ENCODE data around the gene MRPL18.

The MRPL18 gene

GRCh38 chr6:159759645-159760044 lies 30.6 kb upstream of the MRPL18 start:
- in situ Hi-C loops (cut with HindIII; ENCODE audit: low pct_ligation_motif_present, low sequenced_read_pairs): no loop called here
- DNase-seq: no peak
- no peak for TF ChIP-seq CTCF (IDR thresholded peaks at IDR 0.05; ENCODE audit: low read depth, low read length, missing control alignments)

GRCh38 chr6:159760602-159761057 lies 29.6 kb upstream of the MRPL18 start:
- in situ Hi-C loops (cut with HindIII; ENCODE audit: low pct_ligation_motif_present, low sequenced_read_pairs): no loop called here
- no peaks in the 10 kb centered on the region for H3K27me3 ChIP-seq (replicated peaks)
- H3K36me3 ChIP-seq (replicated peaks): peaks cover 29% of the 10 kb centered on the region
- peak; percentile 49 for DNase-seq
- H3K4me3 ChIP-seq (ENCODE audit: low read depth, low read length): peak overlapping the region; percentile 91
- TF ChIP-seq CTCF (IDR thresholded peaks at IDR 0.05; ENCODE audit: low read depth, low read length, missing control alignments): no peak
- H3K27ac ChIP-seq: peak overlapping the region; percentile 78

More at GRCh38 chr6:159759645-159760044, 30.6 kb upstream of the MRPL18 start:
- H3K27ac ChIP-seq: no peak overlapping the region
- no peak overlapping the region for H3K4me3 ChIP-seq (ENCODE audit: low read depth, low read length)
- peaks cover 30% of the 10 kb centered on the region for H3K36me3 ChIP-seq (replicated peaks)
- no peaks in the 10 kb centered on the region for H3K27me3 ChIP-seq (replicated peaks)

GRCh38 chr6:159761129-159761872 lies 29.0 kb upstream of the MRPL18 start:
- peak overlapping the region; percentile 91 for H3K4me3 ChIP-seq (ENCODE audit: low read depth, low read length)
- no peak for TF ChIP-seq CTCF (IDR thresholded peaks at IDR 0.05; ENCODE audit: low read depth, low read length, missing control alignments)
- peak; percentile 3 for DNase-seq
- H3K27ac ChIP-seq: peak overlapping the region; percentile 78
- in situ Hi-C loops (cut with HindIII; ENCODE audit: low pct_ligation_motif_present, low sequenced_read_pairs): no loop called here
- H3K36me3 ChIP-seq (replicated peaks): peaks cover 30% of the 10 kb centered on the region
- no peaks in the 10 kb centered on the region for H3K27me3 ChIP-seq (replicated peaks)

GRCh38 chr6:159761873-159762680 lies 28.2 kb upstream of the MRPL18 start, which contains the start of gene ACAT2:
TSS of gene ACAT2 (plus strand) at chr6:159762045. CDS start at chr6:159762088, 43 bp downstream.
- H3K4me3 ChIP-seq (ENCODE audit: low read depth, low read length): peak within 1 kb of the TSS; percentile 91
- DNase-seq: peak; percentile 92
- H3K36me3 ChIP-seq (replicated peaks): peaks cover 34% of the 10 kb centered on the region
- H3K27ac ChIP-seq: peak within 1 kb of the TSS; percentile 78
- TF ChIP-seq CTCF (IDR thresholded peaks at IDR 0.05; ENCODE audit: low read depth, low read length, missing control alignments): no peak
- H3K27me3 ChIP-seq (replicated peaks): no peaks in the 10 kb centered on the region
- in situ Hi-C loops (cut with HindIII; ENCODE audit: low pct_ligation_motif_present, low sequenced_read_pairs): no loop called here

GRCh38 chr6:159762681-159763293 lies 27.5 kb upstream of the MRPL18 start:
- TF ChIP-seq CTCF (IDR thresholded peaks at IDR 0.05; ENCODE audit: low read depth, low read length, missing control alignments): no peak
- DNase-seq: no peak
- peak overlapping the region; percentile 91 for H3K4me3 ChIP-seq (ENCODE audit: low read depth, low read length)
- peaks cover 41% of the 10 kb centered on the region for H3K36me3 ChIP-seq (replicated peaks)
- no peaks in the 10 kb centered on the region for H3K27me3 ChIP-seq (replicated peaks)
- peak overlapping the region; percentile 78 for H3K27ac ChIP-seq
- in situ Hi-C loops (cut with HindIII; ENCODE audit: low pct_ligation_motif_present, low sequenced_read_pairs): no loop called here
